Kidney epithelial cell (primary cell): Measurements from ENCODE around the gene GAREM1. TPM values are rescaled to one million over a fixed set of nuclear protein-coding genes. Genes with fewer than 3 reads are reported as not detected.
A peak's percentile ranks its signal among the peaks of the same experiment; 100 is the strongest.

Experiments
- DNase-seq: peaks from one replicate; pipeline ENCODE4 v3.0.0-alpha.2; 2010; ENCODE audit warnings: low read depth
- H3K27me3 ChIP-seq: 2 replicates; pipeline ENCODE4 v1.6.0; 2011; ENCODE audit warnings: low read length; ENCODE audit not compliant: control insufficient read depth, insufficient read depth
- H3K36me3 ChIP-seq: 2 replicates; pipeline ENCODE4 v1.5.1; 2011; ENCODE audit warnings: low read length; ENCODE audit not compliant: control insufficient read depth, insufficient read depth
- H3K4me3 ChIP-seq: 2 replicates; pipeline ENCODE4 v1.5.1; 2011; ENCODE audit warnings: low read depth, mild to moderate bottlenecking, control low read depth, low read length
- total RNA-seq: library from RNA; depleted of rRNA; stranded (reverse); fragments of >200 nt; gene quantifications from 2 replicates; pipeline ENCODE4 v1.2.3, GENCODE V29; 2015
- TF ChIP-seq, protein P1 (sequence below): IDR thresholded peaks from 2 replicates; pipeline ENCODE4 v1.5.1; 2011; ENCODE audit warnings: mild to moderate bottlenecking, moderate library complexity, low read length, control low read depth, inconsistent platforms; ENCODE audit not compliant: insufficient read depth, poor library complexity, severe bottlenecking

The GAREM1 gene
- total RNA-seq, 1 donor from 2014 or later: 2.9 TPM

DNA sequence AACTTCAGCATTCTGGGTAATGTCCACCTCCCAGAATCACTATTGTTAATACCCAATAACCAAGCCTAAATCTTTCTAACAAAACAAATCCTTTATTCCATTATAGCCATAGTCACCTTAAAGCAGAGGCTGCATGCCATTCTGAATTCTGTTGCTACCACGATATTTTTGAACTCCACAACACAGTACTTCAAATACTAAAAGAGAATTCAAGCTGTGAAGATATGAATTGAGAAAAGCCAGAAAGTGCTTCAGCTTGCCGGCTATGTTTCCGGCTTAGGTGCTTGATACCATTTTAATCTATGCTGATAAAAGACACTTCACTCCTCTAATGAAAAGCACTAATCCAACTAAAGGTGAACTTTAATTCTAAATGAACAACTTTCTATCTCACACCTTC is 41.3 kb downstream of the GAREM1 start:
- Histone ChIP-seq H3K36me3 (no peaks in the 10 kb centered on the region), H3K27me3 (no peaks in the 10 kb centered on the region), H3K4me3 (no peak overlapping the region)
- no peak for DNase-seq
- TF ChIP-seq, protein P1, sequence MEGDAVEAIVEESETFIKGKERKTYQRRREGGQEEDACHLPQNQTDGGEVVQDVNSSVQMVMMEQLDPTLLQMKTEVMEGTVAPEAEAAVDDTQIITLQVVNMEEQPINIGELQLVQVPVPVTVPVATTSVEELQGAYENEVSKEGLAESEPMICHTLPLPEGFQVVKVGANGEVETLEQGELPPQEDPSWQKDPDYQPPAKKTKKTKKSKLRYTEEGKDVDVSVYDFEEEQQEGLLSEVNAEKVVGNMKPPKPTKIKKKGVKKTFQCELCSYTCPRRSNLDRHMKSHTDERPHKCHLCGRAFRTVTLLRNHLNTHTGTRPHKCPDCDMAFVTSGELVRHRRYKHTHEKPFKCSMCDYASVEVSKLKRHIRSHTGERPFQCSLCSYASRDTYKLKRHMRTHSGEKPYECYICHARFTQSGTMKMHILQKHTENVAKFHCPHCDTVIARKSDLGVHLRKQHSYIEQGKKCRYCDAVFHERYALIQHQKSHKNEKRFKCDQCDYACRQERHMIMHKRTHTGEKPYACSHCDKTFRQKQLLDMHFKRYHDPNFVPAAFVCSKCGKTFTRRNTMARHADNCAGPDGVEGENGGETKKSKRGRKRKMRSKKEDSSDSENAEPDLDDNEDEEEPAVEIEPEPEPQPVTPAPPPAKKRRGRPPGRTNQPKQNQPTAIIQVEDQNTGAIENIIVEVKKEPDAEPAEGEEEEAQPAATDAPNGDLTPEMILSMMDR: no peak

GRCh38 chr18:32427084-32427900 is 43.4 kb downstream of the GAREM1 start:
- no peaks in the 10 kb centered on the region for H3K27me3 ChIP-seq
- no peak for DNase-seq

GRCh38 chr18:32425466-32425865 is 45.2 kb downstream of the GAREM1 start:
- H3K36me3 ChIP-seq: no peaks in the 10 kb centered on the region
- H3K27me3 ChIP-seq: no peaks in the 10 kb centered on the region
- TF ChIP-seq, protein P1: no peak
- peak; percentile 23 for DNase-seq
- H3K4me3 ChIP-seq: no peak overlapping the region

More at GRCh38 chr18:32427084-32427900, 43.4 kb downstream of the GAREM1 start:
- no peaks in the 10 kb centered on the region for H3K36me3 ChIP-seq
- TF ChIP-seq, protein P1: no peak
- no peak overlapping the region for H3K4me3 ChIP-seq

- Histone ChIP-seq H3K27me3 (no peaks in the 10 kb centered on the region), H3K4me3 (no peak overlapping the region), H3K36me3 (no peaks in the 10 kb centered on the region)
- TF ChIP-seq, protein P1: no peak
- DNase-seq: no peak
These were observed 46.0 kb downstream of the GAREM1 start for GRCh38 chr18:32424696-32425095.

DNA sequence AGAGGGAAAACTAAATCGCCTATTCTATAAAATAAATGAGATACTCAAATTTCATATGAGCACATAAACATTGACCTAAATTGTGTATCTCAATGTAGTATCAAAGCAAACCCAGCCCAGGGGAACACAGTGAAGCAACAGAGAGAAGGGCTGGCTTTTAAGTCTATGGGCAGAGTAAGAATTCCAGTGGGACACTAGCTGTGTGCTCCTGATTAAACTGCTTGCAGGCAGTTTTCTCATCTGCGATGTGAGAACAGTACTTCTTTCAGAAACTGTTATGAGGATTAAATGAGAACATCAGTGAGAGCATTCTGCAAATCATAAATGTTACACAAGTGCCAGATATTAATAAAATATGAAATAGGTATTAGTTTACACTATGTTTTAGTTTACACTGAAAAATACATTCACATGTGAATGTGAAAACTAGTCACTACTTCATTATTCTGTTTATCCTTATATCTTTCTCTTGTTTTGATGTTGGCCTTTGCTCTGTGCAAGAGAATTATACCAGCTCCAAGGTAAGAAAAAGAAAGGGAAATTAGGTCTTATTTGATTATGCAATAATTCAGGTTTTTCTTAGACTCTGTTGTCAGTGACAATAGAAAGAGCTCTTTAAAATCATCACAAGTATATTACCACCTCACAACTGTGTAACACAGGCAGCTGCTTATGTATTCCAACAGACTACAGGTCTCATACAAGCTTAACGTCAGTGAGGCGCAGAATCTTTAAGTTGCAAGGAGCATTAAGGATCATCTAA is 47.5 kb downstream of the GAREM1 start:
- Histone ChIP-seq H3K27me3 (no peaks in the 10 kb centered on the region), H3K36me3 (no peaks in the 10 kb centered on the region), H3K4me3 (no peak overlapping the region)
- no peak for DNase-seq
- TF ChIP-seq, protein P1: no peak
